Heart right ventricle (tissue), 16 donors: ENCODE data around the gene ST6GALNAC5. TPM values are rescaled to one million over a fixed set of nuclear protein-coding genes. Genes with fewer than 3 reads are reported as not detected.

Source experiments
- ATAC-seq, 8 donors: fragments of 200-7000 bp; cut with Tn5 transposase; one replicate each; pipeline ENCODE4 v1.9.1; 2020; ENCODE audit warnings: mild to moderate bottlenecking in 8 of 8, moderate library complexity in 8 of 8, moderate number of reproducible peaks in 1 of 8
- DNase-seq, 2 donors: peaks; one replicate each; pipeline ENCODE4 v3.0.0-alpha.2; 2020
- H3K27ac ChIP-seq, 10 donors: fragments of 200-600 bp; sonication (generic) in 2 of 10; one replicate each; pipeline versions ENCODE4 v1.5.0 to v1.8.0; 2020 to 2022; ENCODE audit warnings: mild to moderate bottlenecking in 3 of 10
- H3K27me3 ChIP-seq, 7 donors: fragments of 200-600 bp; one replicate each; pipeline ENCODE4 v1.8.0; 2021 to 2022; ENCODE audit warnings: mild to moderate bottlenecking in 2 of 7
- H3K36me3 ChIP-seq, 9 donors: fragments of 200-600 bp; sonication (generic) in 1 of 9; one replicate each; pipeline versions ENCODE4 v1.5.0 to v1.8.0; 2020 to 2022; ENCODE audit warnings: mild to moderate bottlenecking in 2 of 9
- H3K4me1 ChIP-seq, 9 donors: fragments of 200-600 bp; sonication (generic) in 1 of 9; one replicate each; pipeline versions ENCODE4 v1.5.0 to v1.8.0; 2020 to 2022; ENCODE audit warnings: mild to moderate bottlenecking in 4 of 9
- H3K4me3 ChIP-seq, 10 donors: fragments of 200-600 bp; sonication (generic) in 2 of 10; one replicate each; pipeline versions ENCODE4 v1.5.0 to v1.8.0; 2020 to 2022; ENCODE audit warnings: mild to moderate bottlenecking in 7 of 10, moderate library complexity in 2 of 10
- H3K9me3 ChIP-seq, 11 donors: fragments of 200-600 bp in 10 of 11; sonication (generic) in 2 of 11; one replicate each; pipeline versions ENCODE4 v1.5.0 to v1.8.0; 2013 to 2022; ENCODE audit warnings: mild to moderate bottlenecking in 2 of 11, control low read depth in 1 of 11, moderate library complexity in 1 of 11
- WGBS, 2 donors: extraction: QIAGEN DNeasy Blood & Tissue Kit; methylation state at CpG; one replicate each; pipeline ENCODE4 v1.1.7; 2013; ENCODE audit warnings: inconsistent platforms in 1 of 2; 5-methylcytosine and 5-hydroxymethylcytosine counted together
- intact Hi-C, 10 donors: fragments of 100-400 bp; cut with DNase I; formaldehyde crosslinking; loops; one replicate each; pipeline versions ENCODE4 v1.11.1 to v1.14.2; 2022
- polyA plus RNA-seq, 2 donors: library from polyadenylated mRNA; stranded (reverse); fragments of 200-250 nt; gene quantifications; one replicate each; pipeline ENCODE4 v1.2.3, GENCODE V29; 2013
- total RNA-seq, 10 donors: library from RNA; stranded (reverse); fragmentation: NEBNext Ultra II Directional in 3 of 10; extraction: Animal tissue kit (Norgen Biotek cat#: 25700) in 3 of 10; gene quantifications; one replicate each; pipeline versions ENCODE4 v1.2.1 to v1.2.4, GENCODE V29; 2021 to 2023
- TF ChIP-seq, protein P1 (sequence below), 9 donors: fragments of 200-600 bp; sonication (generic) in 2 of 9; IDR thresholded peaks; one replicate each; pipeline versions ENCODE4 v1.5.0 to v1.8.0; 2021 to 2022; ENCODE audit warnings: antibody characterized with exemption in 9 of 9, mild to moderate bottlenecking in 5 of 9, moderate library complexity in 1 of 9
- donor health status: Arrhythmogenic right ventricular cardiomyopathy.
- donor health status: ischemic (EF 13 %, LVEDD 7.1; RV severe dilation, severe dysfunction).
- donor health status: healthy with polysubstance abuse.
- donor health status: DM: no; HTN: yes; CAD: no.
- donor health status: DM: no; HTN: no; CAD: no.
- donor health status: ischemic (EF 25% LVEDD 6.9; RV normal size, moderate dysfunction).
- donor health status: ischemic (EF 25% LVEDD 5.7; RV mildly dilated, moderate dysfunction).
- donor health status: healthy.
- donor health status: DM: yes; HTN: yes; CAD: no.
- donor health status: Ischemic cardiomyopathy.
- donor health status: ischemic (EF 35%, LVEDD 5.7; RV mildly dilated, moderate dysfunction).
- donor health status: nonischemic (EF 11% LVEDD 7.7; RV severe dilation, severe dysfunction).
- donor health status: DM: yes; HTN: yes; CAD: no.
- donor health status: PGD.
- donor health status: ischemic (EF 29% LVEDD 5.4; RV normal size, mild dysfunction).
- donor health status: nonischemic (EF 23%, LVEDD 6.1; RV moderate dilation, normal function).

ST6GALNAC5 gene
- total and polyA plus RNA-seq, 12 donors, result 0.17 to 1.3 (median 0.35) TPM; not detected in 2

DNA sequence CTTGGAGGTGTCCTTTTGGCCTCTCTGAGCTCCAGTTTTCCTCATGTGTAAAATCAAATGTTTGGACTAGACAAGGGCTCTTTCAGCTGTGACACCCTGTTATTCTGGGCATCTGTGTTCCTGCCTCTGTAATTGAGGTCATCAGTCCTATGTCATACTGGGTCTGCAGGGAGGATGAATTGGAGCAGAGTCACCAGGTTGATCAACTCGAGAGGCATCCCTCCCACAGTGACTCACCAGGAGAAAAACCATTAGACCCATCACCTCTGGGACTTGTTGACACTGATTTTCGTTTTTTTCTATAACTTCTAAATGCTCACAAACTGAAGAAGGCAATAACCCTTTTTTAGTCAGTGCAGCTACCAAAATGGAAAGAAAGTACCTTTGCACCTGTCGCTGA, 82.2 kb downstream of the ST6GALNAC5 start:
- DNase-seq (no peak), ATAC-seq (no peak)
- no peaks in the 10 kb centered on the region for H3K27me3 ChIP-seq
- WGBS, 2 donors, result 60 to 75% methylated on average over 3 of the region's 3 CpGs
- intact Hi-C loops, result no loop called here
- H3K4me3 ChIP-seq, result no peak overlapping the region
- no peak overlapping the region for H3K27ac ChIP-seq
- H3K4me1 ChIP-seq, result no peaks in the 10 kb centered on the region
- H3K36me3 ChIP-seq, result no peaks in the 10 kb centered on the region
- H3K9me3 ChIP-seq, result no peaks in the 10 kb centered on the region
- TF ChIP-seq, protein P1, sequence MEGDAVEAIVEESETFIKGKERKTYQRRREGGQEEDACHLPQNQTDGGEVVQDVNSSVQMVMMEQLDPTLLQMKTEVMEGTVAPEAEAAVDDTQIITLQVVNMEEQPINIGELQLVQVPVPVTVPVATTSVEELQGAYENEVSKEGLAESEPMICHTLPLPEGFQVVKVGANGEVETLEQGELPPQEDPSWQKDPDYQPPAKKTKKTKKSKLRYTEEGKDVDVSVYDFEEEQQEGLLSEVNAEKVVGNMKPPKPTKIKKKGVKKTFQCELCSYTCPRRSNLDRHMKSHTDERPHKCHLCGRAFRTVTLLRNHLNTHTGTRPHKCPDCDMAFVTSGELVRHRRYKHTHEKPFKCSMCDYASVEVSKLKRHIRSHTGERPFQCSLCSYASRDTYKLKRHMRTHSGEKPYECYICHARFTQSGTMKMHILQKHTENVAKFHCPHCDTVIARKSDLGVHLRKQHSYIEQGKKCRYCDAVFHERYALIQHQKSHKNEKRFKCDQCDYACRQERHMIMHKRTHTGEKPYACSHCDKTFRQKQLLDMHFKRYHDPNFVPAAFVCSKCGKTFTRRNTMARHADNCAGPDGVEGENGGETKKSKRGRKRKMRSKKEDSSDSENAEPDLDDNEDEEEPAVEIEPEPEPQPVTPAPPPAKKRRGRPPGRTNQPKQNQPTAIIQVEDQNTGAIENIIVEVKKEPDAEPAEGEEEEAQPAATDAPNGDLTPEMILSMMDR (IDR thresholded peaks at IDR 0.05), result no peak

DNA sequence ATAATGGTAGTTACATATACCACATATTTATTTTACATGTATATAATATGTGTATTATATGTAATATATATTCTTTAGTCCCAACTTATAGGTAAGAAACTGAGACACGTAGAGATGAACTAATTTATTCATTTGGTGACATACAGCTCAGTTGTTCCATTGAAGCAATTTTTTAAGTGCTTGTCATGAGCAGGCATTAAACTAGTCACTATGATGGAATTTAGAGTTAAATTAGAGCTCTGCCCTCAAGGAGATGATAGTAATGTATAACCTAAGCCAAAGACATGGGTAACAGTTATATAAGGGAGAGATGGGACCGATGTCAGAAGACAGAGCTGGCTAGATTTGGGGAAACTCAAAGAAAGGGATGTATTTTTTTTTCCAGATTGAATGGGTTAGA, 83.0 kb downstream of the ST6GALNAC5 start:
- H3K27me3 ChIP-seq, result no peaks in the 10 kb centered on the region
- H3K4me3 ChIP-seq, result no peak overlapping the region
- H3K27ac ChIP-seq, result no peak overlapping the region
- intact Hi-C loops, result no loop called here
- WGBS, 2 donors, result 80 to 85% methylated on average over 2 of the region's 2 CpGs
- no peak for DNase-seq
- H3K4me1 ChIP-seq, result no peaks in the 10 kb centered on the region
- H3K9me3 ChIP-seq, result no peaks in the 10 kb centered on the region
- H3K36me3 ChIP-seq, result no peaks in the 10 kb centered on the region
- ATAC-seq, result no peak
- TF ChIP-seq, protein P1 (IDR thresholded peaks at IDR 0.05), result no peak

DNA sequence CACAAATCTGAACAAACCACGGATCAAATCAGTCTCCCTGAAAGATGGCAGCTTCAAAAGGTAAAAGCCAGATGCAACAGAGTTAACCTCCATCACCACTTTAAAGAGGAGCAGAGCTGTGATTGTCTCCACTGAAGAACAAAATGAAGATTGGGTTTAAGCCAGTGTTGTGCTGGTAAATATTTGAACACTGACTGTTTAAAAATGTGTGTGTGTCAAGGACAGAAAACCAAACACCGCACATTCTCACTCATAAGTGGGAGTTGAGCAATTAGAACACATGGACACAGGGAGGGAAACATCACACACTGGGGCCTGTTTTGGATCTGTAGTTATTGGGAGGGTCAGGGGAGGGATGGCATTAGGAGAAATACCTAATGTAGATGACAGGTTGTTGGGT, 83.9 kb downstream of the ST6GALNAC5 start:
- Histone ChIP-seq H3K27ac (no peak overlapping the region), H3K36me3 (no peaks in the 10 kb centered on the region), H3K4me1 (no peaks in the 10 kb centered on the region), H3K27me3 (no peaks in the 10 kb centered on the region), H3K9me3 (no peaks in the 10 kb centered on the region), H3K4me3 (no peak overlapping the region)
- WGBS, 2 donors, result 77 to 79% methylated on average over 2 of the region's 2 CpGs
- intact Hi-C loops, result no loop called here
- DNase-seq (no peak), ATAC-seq (no peak)
- TF ChIP-seq, protein P1 (IDR thresholded peaks at IDR 0.05), result no peak

DNA sequence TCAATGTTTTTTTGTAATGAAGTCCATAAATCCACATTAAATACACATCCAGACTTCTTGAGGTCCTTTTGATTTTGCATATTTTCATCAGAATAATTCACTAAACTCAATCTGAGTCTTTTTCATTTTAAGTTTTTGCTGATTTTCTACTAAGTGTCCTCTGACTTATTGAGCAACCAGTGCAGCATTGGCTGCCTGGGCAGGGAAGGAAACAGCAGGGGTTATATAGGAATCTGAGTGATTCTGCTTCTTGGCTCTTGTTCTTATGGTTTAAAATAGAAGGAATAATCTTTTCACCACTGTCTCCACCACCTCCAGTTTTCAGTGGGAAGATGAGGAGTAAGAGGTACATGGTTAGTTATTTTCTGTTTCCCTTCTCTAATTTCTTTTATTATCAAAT, 88.4 kb downstream of the ST6GALNAC5 start:
- intact Hi-C loops, result no loop called here
- Histone ChIP-seq H3K36me3 (no peaks in the 10 kb centered on the region), H3K4me1 (no peaks in the 10 kb centered on the region), H3K4me3 (no peak overlapping the region), H3K27ac (no peak overlapping the region), H3K27me3 (no peaks in the 10 kb centered on the region), H3K9me3 (no peaks in the 10 kb centered on the region)
- TF ChIP-seq, protein P1 (IDR thresholded peaks at IDR 0.05), result no peak
- DNase-seq (no peak), ATAC-seq (no peak)

DNA sequence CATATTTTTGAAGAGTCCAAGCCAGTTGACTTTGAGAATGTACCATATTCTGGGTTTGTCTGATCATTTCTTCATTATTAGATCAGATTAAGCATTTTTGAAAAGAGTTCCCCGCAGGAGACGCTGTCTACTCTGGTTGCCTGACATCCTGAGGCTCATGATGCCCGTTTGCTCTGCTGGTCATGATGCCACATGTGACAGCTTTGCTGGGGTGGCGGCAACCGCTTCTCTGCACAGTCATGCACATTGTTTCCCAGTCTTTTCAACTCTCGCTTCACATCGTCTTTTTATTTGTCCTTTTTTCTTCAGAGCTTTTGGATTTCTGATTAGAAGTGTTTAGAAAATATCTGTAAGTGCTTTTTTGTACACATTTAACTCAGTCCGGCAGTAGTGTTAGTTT, 90.7 kb downstream of the ST6GALNAC5 start:
- intact Hi-C loops, result no loop called here
- TF ChIP-seq, protein P1 (IDR thresholded peaks at IDR 0.05), result no peak
- H3K9me3 ChIP-seq, result no peaks in the 10 kb centered on the region
- ATAC-seq (no peak), DNase-seq (no peak)
- 88 to 90% methylated on average over 8 of the region's 8 CpGs for WGBS, 2 donors
- H3K27ac ChIP-seq, result no peak overlapping the region
- no peaks in the 10 kb centered on the region for H3K36me3 ChIP-seq
- H3K4me1 ChIP-seq, result no peaks in the 10 kb centered on the region
- no peak overlapping the region for H3K4me3 ChIP-seq
- no peaks in the 10 kb centered on the region for H3K27me3 ChIP-seq
